Neutrophil (primary cell): ENCODE measurements around the gene LAMA3.

Source experiments
- H3K27ac ChIP-seq: fragments of 200-600 bp; sonication (generic); 2 replicates; pipeline ENCODE4 v1.5.1; 2016; ENCODE audit warnings: mild to moderate bottlenecking, moderate library complexity
- H3K27me3 ChIP-seq: fragments of 200-600 bp; sonication (generic); 2 replicates; pipeline ENCODE4 v1.6.0; 2016; ENCODE audit warnings: mild to moderate bottlenecking
- H3K36me3 ChIP-seq: fragments of 200-600 bp; sonication (generic); 2 replicates; pipeline ENCODE4 v1.5.1; 2017
- H3K4me1 ChIP-seq, 2 experiments: fragments of 200-600 bp in 1 of 2; sonication (generic) in 1 of 2; 1 replicate in 1 of 2; 2 replicates in 1 of 2; pipeline versions ENCODE4 v1.5.1 to v1.6.1; 2013 to 2016; ENCODE audit warnings: low read depth in 1 of 2, low read length in 1 of 2, mild to moderate bottlenecking in 1 of 2, moderate library complexity in 1 of 2; ENCODE audit not compliant: control insufficient read depth in 1 of 2, insufficient read depth in 1 of 2
- H3K4me3 ChIP-seq, 2 experiments: fragments of 200-600 bp in 1 of 2; sonication (generic) in 1 of 2; 1 replicate in 1 of 2; 2 replicates in 1 of 2; pipeline ENCODE4 v1.5.1; 2013 to 2016; ENCODE audit warnings: low read depth in 1 of 2, low read length in 1 of 2, mild to moderate bottlenecking in 1 of 2, moderate library complexity in 1 of 2
- H3K9me3 ChIP-seq: fragments of 200-600 bp; sonication (generic); 2 replicates; pipeline ENCODE4 v1.5.1; 2016
- CTCF ChIP-seq: fragments of 200-600 bp; sonication (generic); IDR thresholded peaks from 2 replicates; pipeline ENCODE4 v1.5.1; 2016; ENCODE audit warnings: antibody characterized with exemption

The LAMA3 gene

GRCh38 chr18:23706971-23707640 lies 17.9 kb downstream of the LAMA3 start:
- H3K27ac ChIP-seq, result no peak overlapping the region
- H3K4me3 ChIP-seq, result no peak overlapping the region
- H3K9me3 ChIP-seq, result no peaks in the 10 kb centered on the region
- H3K4me1 ChIP-seq, result no peaks in the 10 kb centered on the region
- no peak for TF ChIP-seq CTCF
- H3K27me3 ChIP-seq, result peaks cover 23% of the 10 kb centered on the region
- no peaks in the 10 kb centered on the region for H3K36me3 ChIP-seq

- Histone ChIP-seq H3K4me1 (no peaks in the 10 kb centered on the region), H3K4me3 (no peak overlapping the region), H3K27ac (no peak overlapping the region), H3K36me3 (no peaks in the 10 kb centered on the region), H3K9me3 (no peaks in the 10 kb centered on the region), H3K27me3 (no peaks in the 10 kb centered on the region)
- TF ChIP-seq CTCF, result no peak
These were observed 20.8 kb downstream of the LAMA3 start for GRCh38 chr18:23710068-23710527.

GRCh38 chr18:23710946-23711345 lies 21.7 kb downstream of the LAMA3 start:
- H3K4me1 ChIP-seq, result no peaks in the 10 kb centered on the region
- H3K36me3 ChIP-seq, result no peaks in the 10 kb centered on the region
- H3K4me3 ChIP-seq, result no peak overlapping the region
- H3K27me3 ChIP-seq, result no peaks in the 10 kb centered on the region
- no peaks in the 10 kb centered on the region for H3K9me3 ChIP-seq
- H3K27ac ChIP-seq, result no peak overlapping the region
- TF ChIP-seq CTCF, result no peak

- no peaks in the 10 kb centered on the region for H3K36me3 ChIP-seq
- no peaks in the 10 kb centered on the region for H3K4me1 ChIP-seq
- H3K27me3 ChIP-seq, result no peaks in the 10 kb centered on the region
- H3K27ac ChIP-seq, result no peak overlapping the region
- no peak overlapping the region for H3K4me3 ChIP-seq
- H3K9me3 ChIP-seq, result no peaks in the 10 kb centered on the region
- no peak for TF ChIP-seq CTCF
These were observed 22.2 kb downstream of the LAMA3 start for GRCh38 chr18:23711426-23711825.

GRCh38 chr18:23712445-23712844 lies 23.2 kb downstream of the LAMA3 start:
- no peaks in the 10 kb centered on the region for H3K9me3 ChIP-seq
- H3K4me3 ChIP-seq, result no peak overlapping the region
- H3K36me3 ChIP-seq, result no peaks in the 10 kb centered on the region
- H3K27ac ChIP-seq, result no peak overlapping the region
- TF ChIP-seq CTCF, result no peak
- H3K27me3 ChIP-seq, result no peaks in the 10 kb centered on the region
- no peaks in the 10 kb centered on the region for H3K4me1 ChIP-seq
